Activated naive CD8-positive, alpha-beta T cell treated with anti-CD3 and anti-CD28 coated beads, Interleukin-2, amount 50 U/mL, for 24 hours (primary cell): ENCODE data around the gene AMOTL2.

ENCODE experiments used
- ATAC-seq: fragments of 150-1000 bp; cut with Tn5 transposase; one replicate; pipeline ENCODE4 v1.10.0; 2021
- DNase-seq: peaks from one replicate; pipeline ENCODE4 v3.0.0; 2021
- H3K27ac Mint-ChIP-seq: one replicate; pipeline ENCODE4 v1.8.0; 2021; ENCODE audit warnings: mild to moderate bottlenecking, mixed read lengths
- H3K27me3 Mint-ChIP-seq: one replicate; pipeline ENCODE4 v1.8.0; 2021; ENCODE audit warnings: mixed read lengths
- H3K36me3 Mint-ChIP-seq: one replicate; pipeline ENCODE4 v1.8.0; 2021; ENCODE audit warnings: low read depth, mixed read lengths
- H3K4me1 Mint-ChIP-seq: one replicate; pipeline ENCODE4 v1.8.0; 2021; ENCODE audit warnings: mixed read lengths
- H3K4me3 Mint-ChIP-seq: one replicate; pipeline ENCODE4 v1.8.0; 2021; ENCODE audit warnings: mild to moderate bottlenecking, moderate library complexity, mixed read lengths
- H3K9me3 Mint-ChIP-seq: one replicate; pipeline ENCODE4 v1.8.0; 2021; ENCODE audit warnings: mixed read lengths

Gene AMOTL2

DNA sequence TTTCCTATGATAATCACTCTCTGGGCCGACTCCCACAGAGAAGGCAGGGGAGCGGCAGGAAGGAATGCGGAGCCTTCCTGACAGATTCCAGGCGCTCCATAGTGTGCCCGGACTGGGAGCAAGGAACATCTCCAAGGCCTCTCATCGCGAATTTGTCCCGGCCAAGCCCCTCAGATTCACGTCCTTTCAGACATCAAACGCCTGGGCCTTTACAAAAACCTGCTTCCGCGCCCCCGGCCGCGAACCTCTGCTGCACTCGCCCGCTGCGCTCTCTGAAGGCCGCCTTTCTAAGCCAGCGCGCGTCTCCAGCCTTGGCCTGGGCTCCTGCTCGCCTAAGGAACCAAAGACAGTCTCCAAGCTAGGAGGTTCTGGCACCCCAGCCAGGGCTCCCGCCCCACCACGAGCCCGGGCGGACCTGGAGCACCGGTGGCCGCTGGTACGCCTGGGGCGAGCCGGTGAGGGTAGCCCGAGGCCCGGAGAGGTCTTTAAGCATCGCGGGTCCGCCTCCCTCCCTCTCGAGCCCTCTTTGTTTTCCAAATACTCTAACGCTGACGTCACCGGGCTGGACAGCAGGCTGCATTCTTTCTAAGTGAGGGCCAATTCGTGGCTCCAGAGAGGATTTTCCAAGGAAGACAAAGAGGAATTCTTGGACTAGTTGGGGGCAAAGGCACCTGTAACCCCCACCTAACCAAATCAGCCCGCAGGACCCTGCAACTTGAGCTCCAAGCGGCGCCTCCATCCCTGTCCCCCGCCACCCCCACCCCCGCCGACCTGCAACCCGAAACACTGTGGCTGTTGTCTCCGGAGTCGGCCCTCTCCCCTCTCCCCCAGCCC, 759 bp downstream of the AMOTL2 start:
- H3K36me3 Mint-ChIP-seq: no peaks in the 10 kb centered on the region
- no peak overlapping the region for H3K27ac Mint-ChIP-seq
- peaks cover 42% of the 10 kb centered on the region for H3K27me3 Mint-ChIP-seq
- peaks cover 8% of the 10 kb centered on the region for H3K4me1 Mint-ChIP-seq
- ATAC-seq: no peak
- no peaks in the 10 kb centered on the region for H3K9me3 Mint-ChIP-seq
- H3K4me3 Mint-ChIP-seq: no peak overlapping the region
- no peak for DNase-seq

- Mint-ChIP-seq H3K4me1 (peaks cover 7% of the 10 kb centered on the region), H3K27ac (no peak overlapping the region), H3K27me3 (peaks cover 39% of the 10 kb centered on the region), H3K9me3 (no peaks in the 10 kb centered on the region), H3K36me3 (no peaks in the 10 kb centered on the region), H3K4me3 (no peak overlapping the region)
- DNase-seq (no peak), ATAC-seq (no peak)
These were observed 1.6 kb downstream of the AMOTL2 start for GRCh38 chr3:134372396-134373270.

GRCh38 chr3:134371542-134372324, 2.5 kb downstream of the AMOTL2 start:
- H3K9me3 Mint-ChIP-seq: no peaks in the 10 kb centered on the region
- DNase-seq (no peak), ATAC-seq (no peak)
- H3K27ac Mint-ChIP-seq: no peak overlapping the region
- H3K4me3 Mint-ChIP-seq: no peak overlapping the region
- H3K27me3 Mint-ChIP-seq: peaks cover 34% of the 10 kb centered on the region
- H3K36me3 Mint-ChIP-seq: no peaks in the 10 kb centered on the region
- peaks cover 7% of the 10 kb centered on the region for H3K4me1 Mint-ChIP-seq

GRCh38 chr3:134370611-134371531, 3.4 kb downstream of the AMOTL2 start:
- no peak for DNase-seq
- H3K9me3 Mint-ChIP-seq: no peaks in the 10 kb centered on the region
- peaks cover 28% of the 10 kb centered on the region for H3K27me3 Mint-ChIP-seq
- ATAC-seq: no peak
- H3K36me3 Mint-ChIP-seq: no peaks in the 10 kb centered on the region
- no peak overlapping the region for H3K4me3 Mint-ChIP-seq
- H3K4me1 Mint-ChIP-seq: peaks cover 7% of the 10 kb centered on the region
- H3K27ac Mint-ChIP-seq: no peak overlapping the region

- no peak overlapping the region for H3K4me3 Mint-ChIP-seq
- no peak overlapping the region for H3K27ac Mint-ChIP-seq
- peaks cover 22% of the 10 kb centered on the region for H3K27me3 Mint-ChIP-seq
- DNase-seq (no peak), ATAC-seq (no peak)
- H3K36me3 Mint-ChIP-seq: no peaks in the 10 kb centered on the region
- H3K9me3 Mint-ChIP-seq: no peaks in the 10 kb centered on the region
- peaks cover 8% of the 10 kb centered on the region for H3K4me1 Mint-ChIP-seq
These were observed 4.2 kb downstream of the AMOTL2 start for GRCh38 chr3:134369861-134370596.

DNA sequence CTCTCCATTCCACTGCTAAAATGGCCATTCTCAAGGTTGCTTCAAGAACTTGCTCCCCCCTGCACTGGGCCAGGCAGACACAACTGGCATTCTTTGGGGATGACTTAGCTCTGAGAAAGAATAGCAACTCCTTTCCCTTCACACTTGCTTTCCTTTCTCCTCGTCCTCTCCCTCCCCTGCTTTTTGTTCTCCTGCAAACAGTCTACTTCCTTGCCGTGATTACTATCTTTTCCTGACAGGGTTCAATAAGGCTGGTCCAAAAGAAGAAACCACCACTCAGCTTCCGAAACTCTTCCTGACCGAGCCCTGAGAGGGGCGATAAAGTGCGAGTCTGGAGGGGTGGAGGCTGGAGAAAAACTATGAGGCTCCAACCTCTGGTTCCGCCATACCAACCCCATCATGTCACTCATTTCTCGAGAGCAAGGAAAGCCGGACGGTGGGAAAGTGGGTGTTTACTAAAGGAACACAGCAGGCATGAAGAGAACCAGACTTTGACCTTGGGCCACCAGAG, 5.0 kb downstream of the AMOTL2 start:
- DNase-seq (no peak), ATAC-seq (no peak)
- H3K27ac Mint-ChIP-seq: no peak overlapping the region
- H3K27me3 Mint-ChIP-seq: peaks cover 22% of the 10 kb centered on the region
- no peaks in the 10 kb centered on the region for H3K36me3 Mint-ChIP-seq
- peaks cover 10% of the 10 kb centered on the region for H3K4me1 Mint-ChIP-seq
- H3K9me3 Mint-ChIP-seq: no peaks in the 10 kb centered on the region
- no peak overlapping the region for H3K4me3 Mint-ChIP-seq

DNA sequence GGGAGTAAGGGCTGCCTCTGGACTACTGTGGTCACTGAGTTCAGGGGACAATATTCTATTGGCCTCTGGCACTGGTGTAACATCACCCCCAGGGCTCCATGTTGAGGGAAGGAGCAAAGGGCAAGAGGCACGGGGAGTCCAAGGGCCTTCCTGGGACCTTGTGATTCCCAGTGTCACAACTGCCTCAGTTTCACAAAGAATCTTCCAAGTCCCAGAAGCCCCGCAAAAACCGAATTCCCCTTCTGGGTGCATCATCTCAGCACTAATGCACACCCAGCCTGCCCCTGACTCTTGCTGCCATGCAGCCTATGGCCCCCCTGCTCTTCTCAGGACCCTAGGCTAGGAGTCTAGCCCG, 5.5 kb downstream of the AMOTL2 start:
- no peak overlapping the region for H3K27ac Mint-ChIP-seq
- H3K4me1 Mint-ChIP-seq: peaks cover 12% of the 10 kb centered on the region
- DNase-seq (no peak), ATAC-seq (no peak)
- no peaks in the 10 kb centered on the region for H3K36me3 Mint-ChIP-seq
- H3K4me3 Mint-ChIP-seq: no peak overlapping the region
- no peaks in the 10 kb centered on the region for H3K9me3 Mint-ChIP-seq
- peaks cover 22% of the 10 kb centered on the region for H3K27me3 Mint-ChIP-seq

DNA sequence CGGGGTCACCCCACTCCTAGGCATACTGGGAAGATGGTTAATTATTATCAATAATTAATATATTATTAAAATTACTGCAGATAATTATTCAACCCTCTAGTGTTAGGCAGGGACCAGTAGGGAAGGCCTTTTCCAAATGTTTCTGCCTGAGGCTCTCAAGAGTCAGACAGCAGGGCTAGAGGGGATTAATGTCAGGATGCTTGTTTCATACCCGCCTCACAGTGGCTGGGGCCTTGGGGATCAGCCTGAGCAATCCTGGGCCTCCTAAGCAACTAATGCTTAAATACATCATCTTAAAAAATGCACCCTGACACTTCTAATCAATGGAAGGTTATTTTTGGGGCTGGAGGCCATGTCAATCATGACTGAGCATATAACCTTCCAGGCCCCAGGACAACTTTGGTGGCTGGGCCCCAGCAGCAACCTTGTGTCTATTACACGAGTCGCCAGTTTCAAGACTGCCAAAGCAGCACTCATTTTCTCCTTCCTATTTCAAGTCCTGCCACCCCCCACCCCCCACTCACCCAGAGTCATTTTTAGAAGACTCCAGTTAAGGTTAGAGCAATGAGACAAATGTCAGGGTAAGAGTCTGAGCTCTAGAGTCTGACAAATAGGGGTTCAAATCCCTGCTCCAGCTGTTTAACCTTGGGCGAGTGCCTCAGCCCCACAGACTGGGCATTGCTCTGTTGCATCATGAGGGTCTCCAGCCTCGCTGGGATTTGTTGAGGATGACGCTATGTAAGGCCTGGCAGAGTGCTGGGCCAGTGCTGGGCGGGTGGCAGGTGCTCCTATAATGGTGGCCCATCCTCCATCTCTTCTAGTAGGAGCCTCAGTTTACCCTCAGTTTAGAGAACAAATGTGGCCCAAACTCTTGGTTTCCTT, 6.1 kb downstream of the AMOTL2 start:
- Mint-ChIP-seq H3K27ac (no peak overlapping the region), H3K4me1 (peaks cover 18% of the 10 kb centered on the region), H3K9me3 (no peaks in the 10 kb centered on the region), H3K27me3 (peaks cover 22% of the 10 kb centered on the region), H3K4me3 (no peak overlapping the region), H3K36me3 (no peaks in the 10 kb centered on the region)
- DNase-seq: no peak
- no peak for ATAC-seq

GRCh38 chr3:134366928-134367811, 7.1 kb downstream of the AMOTL2 start:
- H3K27me3 Mint-ChIP-seq: peaks cover 14% of the 10 kb centered on the region
- no peak overlapping the region for H3K4me3 Mint-ChIP-seq
- ATAC-seq (no peak), DNase-seq (no peak)
- no peak overlapping the region for H3K27ac Mint-ChIP-seq
- H3K4me1 Mint-ChIP-seq: peaks cover 20% of the 10 kb centered on the region
- no peaks in the 10 kb centered on the region for H3K36me3 Mint-ChIP-seq
- no peaks in the 10 kb centered on the region for H3K9me3 Mint-ChIP-seq

GRCh38 chr3:134366221-134366927, 7.9 kb downstream of the AMOTL2 start:
- no peaks in the 10 kb centered on the region for H3K9me3 Mint-ChIP-seq
- no peak for DNase-seq
- no peak overlapping the region for H3K27ac Mint-ChIP-seq
- no peaks in the 10 kb centered on the region for H3K36me3 Mint-ChIP-seq
- H3K27me3 Mint-ChIP-seq: peaks cover 12% of the 10 kb centered on the region
- no peak for ATAC-seq
- H3K4me3 Mint-ChIP-seq: no peak overlapping the region
- peaks cover 20% of the 10 kb centered on the region for H3K4me1 Mint-ChIP-seq

DNA sequence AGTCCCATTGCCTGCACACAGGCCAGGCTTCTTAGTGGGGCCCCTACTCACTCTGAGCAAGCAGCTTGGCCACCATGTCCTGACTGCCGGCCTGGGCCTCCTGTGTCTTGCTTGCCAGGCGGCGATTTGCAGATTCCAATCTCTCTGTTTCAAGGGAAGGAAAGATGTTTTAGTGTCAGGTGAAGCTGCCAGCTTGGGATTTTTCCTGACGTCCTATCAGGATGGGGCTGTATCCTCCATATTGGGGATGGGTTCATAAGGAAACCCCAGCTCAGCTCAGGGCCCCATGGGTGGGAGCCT, 8.5 kb downstream of the AMOTL2 start:
- H3K27ac Mint-ChIP-seq: no peak overlapping the region
- DNase-seq (no peak), ATAC-seq (no peak)
- no peaks in the 10 kb centered on the region for H3K9me3 Mint-ChIP-seq
- no peaks in the 10 kb centered on the region for H3K36me3 Mint-ChIP-seq
- H3K4me1 Mint-ChIP-seq: peaks cover 20% of the 10 kb centered on the region
- peaks cover 12% of the 10 kb centered on the region for H3K27me3 Mint-ChIP-seq
- H3K4me3 Mint-ChIP-seq: no peak overlapping the region
